Trophoblast cell (in vitro differentiated cells and primary cell): Measurements from ENCODE around the gene ICE2.

ENCODE experiments used
- DNase-seq, 2 donors: peaks; one replicate each; pipeline ENCODE4 v3.0.0-alpha.2; 2016
- H2AFZ ChIP-seq: 2 replicates; pipeline ENCODE4 v1.6.1; 2013; ENCODE audit warnings: low read length, moderate library complexity, mild to moderate bottlenecking; ENCODE audit not compliant: insufficient read depth, poor library complexity
- H2AK5ac ChIP-seq: 2 replicates; pipeline ENCODE4 v1.6.1; 2013; ENCODE audit warnings: mild to moderate bottlenecking, low read length
- H2BK120ac ChIP-seq: 2 replicates; pipeline ENCODE4 v1.6.1; 2013; ENCODE audit warnings: low read length, mild to moderate bottlenecking, moderate library complexity; ENCODE audit not compliant: insufficient read depth, poor library complexity
- H2BK12ac ChIP-seq: 2 replicates; pipeline ENCODE4 v1.6.1; 2013; ENCODE audit warnings: mild to moderate bottlenecking, low read length, moderate library complexity
- H2BK5ac ChIP-seq: 2 replicates; pipeline ENCODE4 v1.6.1; 2013; ENCODE audit warnings: low read length, low read depth, moderate library complexity, mild to moderate bottlenecking; ENCODE audit not compliant: poor library complexity
- H3K14ac ChIP-seq: 2 replicates; pipeline ENCODE4 v1.6.1; 2013; ENCODE audit warnings: mild to moderate bottlenecking, low read length
- H3K18ac ChIP-seq: 2 replicates; pipeline ENCODE4 v1.6.1; 2013; ENCODE audit warnings: mild to moderate bottlenecking, low read length
- H3K23ac ChIP-seq: 2 replicates; pipeline ENCODE4 v1.6.1; 2013; ENCODE audit warnings: low read length
- H3K27ac ChIP-seq: 2 replicates; pipeline ENCODE4 v1.5.1; 2013; ENCODE audit warnings: low read depth, mild to moderate bottlenecking, inconsistent platforms, low read length, moderate library complexity
- H3K27me3 ChIP-seq: 2 replicates; pipeline ENCODE4 v1.6.1; 2013; ENCODE audit warnings: inconsistent platforms, mild to moderate bottlenecking, low read length, moderate library complexity; ENCODE audit not compliant: insufficient read depth
- H3K36me3 ChIP-seq, 2 experiments: 1 replicate in 1 of 2; 2 replicates in 1 of 2; pipeline ENCODE4 v1.6.1; 2013; ENCODE audit warnings: low read length in 2 of 2, mild to moderate bottlenecking in 2 of 2, moderate library complexity in 1 of 2; ENCODE audit not compliant: insufficient read depth in 2 of 2, control insufficient read depth in 1 of 2
- H3K4ac ChIP-seq: 2 replicates; pipeline ENCODE4 v1.6.1; 2013; ENCODE audit warnings: low read depth, mild to moderate bottlenecking, low read length, moderate library complexity
- H3K4me1 ChIP-seq, 2 experiments: 1 replicate in 1 of 2; 2 replicates in 1 of 2; pipeline ENCODE4 v1.6.1; 2013; ENCODE audit warnings: low read length in 2 of 2, mild to moderate bottlenecking in 2 of 2, moderate library complexity in 1 of 2; ENCODE audit not compliant: insufficient read depth in 2 of 2, control insufficient read depth in 1 of 2
- H3K4me2 ChIP-seq: 2 replicates; pipeline ENCODE4 v1.6.1; 2013; ENCODE audit warnings: inconsistent platforms, mild to moderate bottlenecking, low read length, moderate library complexity
- H3K4me3 ChIP-seq: 2 replicates; pipeline ENCODE4 v1.5.1; 2013; ENCODE audit warnings: mild to moderate bottlenecking, low read depth, low read length, inconsistent platforms
- H3K79me1 ChIP-seq: one replicate; pipeline ENCODE4 v1.6.1; 2013; ENCODE audit warnings: low read length
- H3K79me2 ChIP-seq: 2 replicates; pipeline ENCODE4 v1.6.1; 2013; ENCODE audit warnings: low read length, mild to moderate bottlenecking; ENCODE audit not compliant: control insufficient read depth, insufficient read depth, poor library complexity
- H3K9ac ChIP-seq: 2 replicates; pipeline ENCODE4 v1.6.1; 2013; ENCODE audit warnings: mild to moderate bottlenecking, low read length
- H3K9me3 ChIP-seq: 2 replicates; pipeline ENCODE4 v1.6.1; 2013; ENCODE audit warnings: low read depth, mild to moderate bottlenecking, control low read depth, inconsistent platforms, low read length; ENCODE audit not compliant: insufficient read depth
- H4K12ac ChIP-seq: 2 replicates; pipeline ENCODE4 v1.6.1; 2013; ENCODE audit warnings: low read depth, mild to moderate bottlenecking, low read length, moderate library complexity
- H4K8ac ChIP-seq: 2 replicates; pipeline ENCODE4 v1.6.1; 2013; ENCODE audit warnings: low read depth, mild to moderate bottlenecking, low read length, moderate library complexity
- H4K91ac ChIP-seq: one replicate; pipeline ENCODE4 v1.6.1; 2013; ENCODE audit warnings: low read depth, mild to moderate bottlenecking, low read length, moderate library complexity
- WGBS: extraction: QIAGEN DNeasy Blood & Tissue Kit; methylation state at CpG from one replicate; pipeline ENCODE4 v1.1.7; 2013; ENCODE audit warnings: missing lambda C conversion rate; ENCODE audit not compliant: insufficient read length, insufficient coverage; ENCODE audit errors: extremely low coverage; 5-methylcytosine and 5-hydroxymethylcytosine counted together

Gene ICE2

GRCh38 chr15:60438646-60439045 lies 40.3 kb downstream of the ICE2 start:
- Histone ChIP-seq H3K4me2 (no peak overlapping the region), H2AFZ (no peak overlapping the region), H3K79me1 (no peaks in the 10 kb centered on the region), H3K9ac (no peak overlapping the region), H4K91ac (no peak overlapping the region), H2BK120ac (no peak overlapping the region), H2AK5ac (no peak overlapping the region), H3K27me3 (no peaks in the 10 kb centered on the region), H4K8ac (no peak overlapping the region), H3K4me1 (no peaks in the 10 kb centered on the region), H2BK12ac (no peak overlapping the region), H3K23ac (no peak overlapping the region), H3K36me3 (peaks cover 2 to 7% of the 10 kb centered on the region in 2 experiments), H4K12ac (no peak overlapping the region), H3K4ac (no peak overlapping the region), H3K79me2 (no peaks in the 10 kb centered on the region), H3K4me3 (no peak overlapping the region), H3K18ac (no peak overlapping the region), H2BK5ac (no peak overlapping the region), H3K14ac (no peak overlapping the region), H3K27ac (no peak overlapping the region), H3K9me3 (no peaks in the 10 kb centered on the region)
- DNase-seq, result peak in 1 of 2 donors; percentile 60
- no CpG with 5 or more reads among the region's 1 CpG for WGBS

- Histone ChIP-seq H4K12ac (no peak overlapping the region), H2BK5ac (no peak overlapping the region), H4K91ac (no peak overlapping the region), H2AK5ac (no peak overlapping the region), H3K79me2 (no peaks in the 10 kb centered on the region), H3K27ac (no peak overlapping the region), H3K4me1 (peaks cover 0 to 4% of the 10 kb centered on the region in 2 experiments), H3K18ac (no peak overlapping the region), H4K8ac (no peak overlapping the region), H3K36me3 (peaks cover 0 to 5% of the 10 kb centered on the region in 2 experiments), H3K23ac (no peak overlapping the region), H3K4me2 (no peak overlapping the region), H2BK12ac (no peak overlapping the region), H2BK120ac (no peak overlapping the region), H3K4me3 (no peak overlapping the region), H2AFZ (no peak overlapping the region), H3K14ac (no peak overlapping the region), H3K9ac (no peak overlapping the region), H3K79me1 (no peaks in the 10 kb centered on the region), H3K9me3 (no peaks in the 10 kb centered on the region), H3K4ac (no peak overlapping the region), H3K27me3 (no peaks in the 10 kb centered on the region)
- DNase-seq, result no peak
- no CpG with 5 or more reads among the region's 1 CpG for WGBS
These were observed 50.0 kb downstream of the ICE2 start for GRCh38 chr15:60428935-60429334.

GRCh38 chr15:60426870-60427508 lies 52.0 kb downstream of the ICE2 start:
- H3K27ac ChIP-seq, result no peak overlapping the region
- H2BK12ac ChIP-seq, result no peak overlapping the region
- no peak overlapping the region for H2BK120ac ChIP-seq
- H2AFZ ChIP-seq, result no peak overlapping the region
- no peak overlapping the region for H3K4me2 ChIP-seq
- no peak overlapping the region for H4K91ac ChIP-seq
- H3K79me1 ChIP-seq, result no peaks in the 10 kb centered on the region
- H2AK5ac ChIP-seq, result no peak overlapping the region
- no peak overlapping the region for H3K4ac ChIP-seq
- WGBS, result no CpG with 5 or more reads among the region's 2 CpGs
- H3K23ac ChIP-seq, result no peak overlapping the region
- DNase-seq, result no peak
- no peak overlapping the region for H2BK5ac ChIP-seq
- H3K4me1 ChIP-seq, result peaks cover 0 to 4% of the 10 kb centered on the region in 2 experiments
- H3K18ac ChIP-seq, result no peak overlapping the region
- no peaks in the 10 kb centered on the region for H3K79me2 ChIP-seq
- H3K4me3 ChIP-seq, result no peak overlapping the region
- no peak overlapping the region for H3K14ac ChIP-seq
- peaks cover 0 to 8% of the 10 kb centered on the region in 2 experiments for H3K36me3 ChIP-seq
- no peak overlapping the region for H4K8ac ChIP-seq
- H4K12ac ChIP-seq, result no peak overlapping the region
- no peaks in the 10 kb centered on the region for H3K9me3 ChIP-seq
- no peaks in the 10 kb centered on the region for H3K27me3 ChIP-seq
- H3K9ac ChIP-seq, result no peak overlapping the region

- Histone ChIP-seq H2AFZ (no peak overlapping the region), H3K79me2 (no peaks in the 10 kb centered on the region), H3K4me1 (peaks cover 0 to 4% of the 10 kb centered on the region in 2 experiments), H2BK12ac (no peak overlapping the region), H4K12ac (no peak overlapping the region), H2BK120ac (no peak overlapping the region), H3K79me1 (no peaks in the 10 kb centered on the region), H3K9me3 (no peaks in the 10 kb centered on the region), H4K8ac (no peak overlapping the region), H2AK5ac (no peak overlapping the region), H3K36me3 (peaks cover 0 to 5% of the 10 kb centered on the region in 2 experiments), H3K9ac (no peak overlapping the region), H3K4me2 (no peak overlapping the region), H3K27me3 (no peaks in the 10 kb centered on the region), H4K91ac (no peak overlapping the region), H3K14ac (no peak overlapping the region), H3K4ac (no peak overlapping the region), H2BK5ac (no peak overlapping the region), H3K23ac (no peak overlapping the region), H3K18ac (no peak overlapping the region), H3K27ac (no peak overlapping the region), H3K4me3 (no peak overlapping the region)
- DNase-seq, result no peak
- no CpG with 5 or more reads among the region's 2 CpGs for WGBS
These were observed 53.5 kb downstream of the ICE2 start for GRCh38 chr15:60425461-60425860.
